ENCODE measurements around the gene ITPK1.

The ITPK1 gene

GRCh38 chr14:92973798-92974372 is 141.8 kb downstream of the ITPK1 start (continued):
- TF ChIP-seq, protein P1, sequence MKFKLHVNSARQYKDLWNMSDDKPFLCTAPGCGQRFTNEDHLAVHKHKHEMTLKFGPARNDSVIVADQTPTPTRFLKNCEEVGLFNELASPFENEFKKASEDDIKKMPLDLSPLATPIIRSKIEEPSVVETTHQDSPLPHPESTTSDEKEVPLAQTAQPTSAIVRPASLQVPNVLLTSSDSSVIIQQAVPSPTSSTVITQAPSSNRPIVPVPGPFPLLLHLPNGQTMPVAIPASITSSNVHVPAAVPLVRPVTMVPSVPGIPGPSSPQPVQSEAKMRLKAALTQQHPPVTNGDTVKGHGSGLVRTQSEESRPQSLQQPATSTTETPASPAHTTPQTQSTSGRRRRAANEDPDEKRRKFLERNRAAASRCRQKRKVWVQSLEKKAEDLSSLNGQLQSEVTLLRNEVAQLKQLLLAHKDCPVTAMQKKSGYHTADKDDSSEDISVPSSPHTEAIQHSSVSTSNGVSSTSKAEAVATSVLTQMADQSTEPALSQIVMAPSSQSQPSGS (tag by site-specific recombination; IDR thresholded peaks at IDR 0.05; ENCODE audit: low read depth) = peak; percentile 56
- TF ChIP-seq ZNF623 (tag by site-specific recombination; IDR thresholded peaks at IDR 0.05) = no peak
- peak; percentile 30; the same call in 1 of the 2 replicates for TF ChIP-seq GLIS1 (tag by site-specific recombination; IDR thresholded peaks at IDR 0.05)
- peak; percentile 46; the same call in 1 of the 2 replicates for TF ChIP-seq ZBTB48 (tag by site-specific recombination; IDR thresholded peaks at IDR 0.05)
- TF ChIP-seq KLF10 (tag by site-specific recombination; IDR thresholded peaks at IDR 0.05) = no peak

DNA sequence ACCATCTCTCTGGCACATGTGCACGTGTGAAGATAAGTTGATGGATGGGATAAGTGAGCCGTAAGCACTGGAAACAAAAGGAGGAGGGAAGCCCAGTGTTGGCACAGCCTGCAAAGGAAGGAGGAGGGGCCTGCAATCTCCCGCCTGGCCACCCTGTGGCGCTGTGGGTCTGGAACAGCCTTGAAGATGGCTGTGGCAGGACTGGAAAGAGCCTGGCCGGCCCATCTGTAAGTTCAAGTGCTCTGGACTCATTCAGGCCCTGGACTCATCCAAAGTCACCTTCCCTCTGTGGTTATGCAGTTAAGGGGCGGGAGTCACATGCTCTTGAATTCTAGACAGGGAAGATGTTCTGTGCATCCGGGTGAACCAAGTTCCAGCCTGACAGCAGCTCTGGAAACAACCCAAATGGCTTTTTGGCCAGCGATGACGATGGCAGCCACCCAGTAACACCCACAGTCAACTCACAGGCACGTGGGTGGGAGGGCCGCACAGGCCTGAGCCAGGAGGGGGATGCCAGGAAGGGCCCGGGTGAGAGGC is 142.4 kb downstream of the ITPK1 start:
- Histone ChIP-seq H3K27ac (ENCODE audit: extremely low read depth, low read depth, low read length) (no peak overlapping the region), H3K4me1 (ENCODE audit: control insufficient read depth, insufficient read depth, low read length) (no peaks in the 10 kb centered on the region), H3K4me3 (ENCODE audit: low read depth, low read length) (no peak overlapping the region), H3K36me3 (ENCODE audit: control insufficient read depth in 2 of 2, insufficient read depth in 1 of 2, low read length in 2 of 2) (peaks cover 0 to 12% of the 10 kb centered on the region in 2 experiments; a peak in 1 of 3 replicates), H3K9me3 (ENCODE audit: control insufficient read depth, insufficient read depth, low read depth, low read length) (no peaks in the 10 kb centered on the region)
- POLR2A ChIA-PET = no interaction called here
- TF ChIP-seq YY1 (tag by site-specific recombination; IDR thresholded peaks at IDR 0.05) (no peak), ZNF140 (tag by site-specific recombination; IDR thresholded peaks at IDR 0.05) (no peak), ZNF654 (tag by site-specific recombination; IDR thresholded peaks at IDR 0.05; ENCODE audit: low read depth) (peak; percentile 63), EGR2 (tag by site-specific recombination; IDR thresholded peaks at IDR 0.05; ENCODE audit: low read depth) (peak; percentile 48; the same call in 1 of the 2 replicates), ZNF341 (tag by site-specific recombination; IDR thresholded peaks at IDR 0.05; ENCODE audit: low read depth) (peak; percentile 95), WT1 (tag by site-specific recombination; IDR thresholded peaks at IDR 0.05) (no peak), ZNF600 (tag by site-specific recombination; IDR thresholded peaks at IDR 0.05) (peak; percentile 50; the same call in 1 of the 2 replicates), ZNF2 (tag by site-specific recombination; IDR thresholded peaks at IDR 0.05) (peak; percentile 100), OVOL3 (tag by site-specific recombination; IDR thresholded peaks at IDR 0.05) (no peak), ZFHX2 (tag by site-specific recombination; conservative IDR thresholded peaks at IDR 0.05) (peak; percentile 80)
- TF ChIP-seq, protein P2, sequence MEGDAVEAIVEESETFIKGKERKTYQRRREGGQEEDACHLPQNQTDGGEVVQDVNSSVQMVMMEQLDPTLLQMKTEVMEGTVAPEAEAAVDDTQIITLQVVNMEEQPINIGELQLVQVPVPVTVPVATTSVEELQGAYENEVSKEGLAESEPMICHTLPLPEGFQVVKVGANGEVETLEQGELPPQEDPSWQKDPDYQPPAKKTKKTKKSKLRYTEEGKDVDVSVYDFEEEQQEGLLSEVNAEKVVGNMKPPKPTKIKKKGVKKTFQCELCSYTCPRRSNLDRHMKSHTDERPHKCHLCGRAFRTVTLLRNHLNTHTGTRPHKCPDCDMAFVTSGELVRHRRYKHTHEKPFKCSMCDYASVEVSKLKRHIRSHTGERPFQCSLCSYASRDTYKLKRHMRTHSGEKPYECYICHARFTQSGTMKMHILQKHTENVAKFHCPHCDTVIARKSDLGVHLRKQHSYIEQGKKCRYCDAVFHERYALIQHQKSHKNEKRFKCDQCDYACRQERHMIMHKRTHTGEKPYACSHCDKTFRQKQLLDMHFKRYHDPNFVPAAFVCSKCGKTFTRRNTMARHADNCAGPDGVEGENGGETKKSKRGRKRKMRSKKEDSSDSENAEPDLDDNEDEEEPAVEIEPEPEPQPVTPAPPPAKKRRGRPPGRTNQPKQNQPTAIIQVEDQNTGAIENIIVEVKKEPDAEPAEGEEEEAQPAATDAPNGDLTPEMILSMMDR (tag by site-specific recombination; IDR thresholded peaks at IDR 0.05) = 0 out of 2 replicates have a peak, but pooled peaks have one; percentile 36
- CTCF ChIA-PET = interaction anchor here (0.6 to 1.6 kb wide), 3 partner anchors 63 to 190 kb away, joined by 3 to 4 read pairs (median 3); no protein-coding TSS in a partner anchor

DNA sequence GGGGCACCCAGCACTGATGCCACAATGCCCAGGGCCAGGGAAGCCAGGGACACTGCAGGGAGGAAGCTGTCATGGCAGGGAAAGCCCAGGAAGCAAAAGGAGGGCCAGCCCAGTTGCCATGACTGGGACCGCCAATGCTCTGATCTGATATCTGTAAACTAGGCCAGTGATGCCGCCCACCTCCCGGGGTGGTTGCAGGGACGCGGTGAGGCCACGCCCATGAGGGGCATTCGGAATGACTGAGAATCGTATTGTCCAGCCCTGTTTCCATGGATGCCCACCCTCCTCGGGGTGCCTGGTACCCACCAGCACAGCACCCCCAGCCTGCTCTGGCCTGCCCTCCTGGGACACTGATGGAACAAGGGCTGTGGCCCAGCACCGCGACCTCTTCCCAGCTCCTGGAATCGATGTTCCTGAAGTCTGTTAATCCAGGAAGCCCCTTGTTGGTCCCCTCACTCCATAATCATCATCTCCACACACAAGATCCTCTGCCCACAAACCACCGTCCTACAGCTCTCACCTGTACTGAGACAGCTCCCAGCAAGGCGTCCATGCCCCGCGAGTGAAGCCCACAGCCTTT is 144.0 kb downstream of the ITPK1 start:
- TF ChIP-seq ZNF324 (tag by site-specific recombination; IDR thresholded peaks at IDR 0.05) (no peak), KLF1 (tag by site-specific recombination; IDR thresholded peaks at IDR 0.05) (0 out of 2 replicates have a peak, but pooled peaks have one; percentile 18), ZNF660 (tag by site-specific recombination; IDR thresholded peaks at IDR 0.05) (no peak), ZNF473 (tag by site-specific recombination; IDR thresholded peaks at IDR 0.05) (no peak), WT1 (tag by site-specific recombination; IDR thresholded peaks at IDR 0.05) (no peak)
- ChIA-PET POLR2A (no interaction called here), CTCF (no interaction called here)

More for the DNA sequence above, 144.0 kb downstream of the ITPK1 start:
- Histone ChIP-seq H3K27ac (ENCODE audit: extremely low read depth, low read depth, low read length) (no peak overlapping the region), H3K4me3 (ENCODE audit: low read depth, low read length) (no peak overlapping the region), H3K9me3 (ENCODE audit: control insufficient read depth, insufficient read depth, low read depth, low read length) (no peaks in the 10 kb centered on the region), H3K36me3 (ENCODE audit: control insufficient read depth in 2 of 2, insufficient read depth in 1 of 2, low read length in 2 of 2) (peaks cover 0 to 5% of the 10 kb centered on the region in 2 experiments; a peak in 1 of 3 replicates), H3K4me1 (ENCODE audit: control insufficient read depth, insufficient read depth, low read length) (no peaks in the 10 kb centered on the region)
